ENCODE data around the gene MTMR4.

The MTMR4 gene

GRCh38 chr17:58468944-58469343, 45.5 kb downstream of the MTMR4 start:
- TF ChIP-seq GLIS3 (CRISPR knock-in tag; IDR thresholded peaks at IDR 0.05) (no peak), PATZ1 (CRISPR knock-in tag; IDR thresholded peaks at IDR 0.05; ENCODE audit: borderline replicate concordance) (no peak), ISL1 (CRISPR knock-in tag; IDR thresholded peaks at IDR 0.05) (no peak), PPARA (CRISPR knock-in tag; IDR thresholded peaks at IDR 0.05; ENCODE audit: borderline replicate concordance) (no peak), TOX (CRISPR knock-in tag; IDR thresholded peaks at IDR 0.05; ENCODE audit: borderline replicate concordance) (no peak), CREB5 (CRISPR knock-in tag; IDR thresholded peaks at IDR 0.05; ENCODE audit: low read depth) (no peak)
- ATAC-seq: no peak

DNA sequence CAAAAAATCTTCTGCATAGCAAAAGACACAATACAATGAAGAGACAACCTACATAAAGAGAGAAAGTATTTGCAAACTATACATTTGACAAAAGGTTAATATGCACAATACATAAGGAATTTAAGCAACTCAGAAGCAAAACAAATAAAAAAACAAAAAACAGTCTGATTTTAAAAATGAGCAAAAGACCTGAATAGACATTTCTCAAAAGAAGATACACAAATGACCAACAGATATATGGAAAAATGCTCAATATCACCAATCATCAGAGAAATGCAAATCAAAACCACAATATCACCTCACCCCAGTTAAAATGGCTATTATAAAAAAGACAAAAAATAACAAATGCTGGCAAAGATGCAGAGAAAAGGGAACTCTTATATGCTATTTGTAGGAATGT, 58.9 kb downstream of the MTMR4 start:
- no peak for TF ChIP-seq ZNF70 (CRISPR knock-in tag; IDR thresholded peaks at IDR 0.05)
- TF ChIP-seq CSRNP3 (CRISPR knock-in tag; IDR thresholded peaks at IDR 0.05): no peak
- no peak for TF ChIP-seq OSR1 (CRISPR knock-in tag; IDR thresholded peaks at IDR 0.05)
- no peak for TF ChIP-seq ZC3H10 (CRISPR knock-in tag; IDR thresholded peaks at IDR 0.05)
- ATAC-seq: no peak

DNA sequence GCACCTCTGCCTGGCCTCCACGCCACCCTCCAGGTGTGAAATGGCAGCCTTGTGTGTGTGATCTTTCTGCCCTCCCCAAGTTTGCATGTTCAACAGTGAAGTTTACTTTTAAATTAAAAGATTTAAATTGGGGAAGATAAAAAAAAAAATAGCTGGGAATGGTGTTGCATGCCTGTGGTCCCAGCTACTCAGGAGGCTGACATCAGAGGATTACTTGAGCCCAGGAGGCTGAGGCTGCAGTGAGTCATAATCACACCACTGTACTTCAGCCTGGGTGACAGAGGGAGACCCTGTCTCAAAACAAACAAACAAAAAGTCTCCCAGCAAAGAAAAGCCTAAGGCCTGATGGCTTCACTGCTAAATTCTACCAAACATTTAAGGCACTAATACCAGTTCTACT, 61.7 kb downstream of the MTMR4 start:
- ATAC-seq: no peak
- TF ChIP-seq RARB (CRISPR knock-in tag; IDR thresholded peaks at IDR 0.05) (no peak), CSDC2 (CRISPR knock-in tag; IDR thresholded peaks at IDR 0.05) (no peak), TCF4 (CRISPR knock-in tag; IDR thresholded peaks at IDR 0.05; ENCODE audit: borderline replicate concordance) (no peak), PPARA (CRISPR knock-in tag; IDR thresholded peaks at IDR 0.05; ENCODE audit: borderline replicate concordance) (no peak), ZFP3 (CRISPR knock-in tag; IDR thresholded peaks at IDR 0.05) (no peak), ZFP30 (CRISPR knock-in tag; IDR thresholded peaks at IDR 0.05) (no peak), ZNF565 (CRISPR knock-in tag; conservative IDR thresholded peaks at IDR 0.05; ENCODE audit: low read depth) (no peak), OSR1 (CRISPR knock-in tag; IDR thresholded peaks at IDR 0.05) (no peak), ESRRG (CRISPR knock-in tag; IDR thresholded peaks at IDR 0.05) (no peak), ZNF70 (CRISPR knock-in tag; IDR thresholded peaks at IDR 0.05) (no peak), PATZ1 (CRISPR knock-in tag; IDR thresholded peaks at IDR 0.05; ENCODE audit: borderline replicate concordance) (no peak), ZNF8 (CRISPR knock-in tag; IDR thresholded peaks at IDR 0.05) (no peak)
- TF ChIP-seq, protein P1, sequence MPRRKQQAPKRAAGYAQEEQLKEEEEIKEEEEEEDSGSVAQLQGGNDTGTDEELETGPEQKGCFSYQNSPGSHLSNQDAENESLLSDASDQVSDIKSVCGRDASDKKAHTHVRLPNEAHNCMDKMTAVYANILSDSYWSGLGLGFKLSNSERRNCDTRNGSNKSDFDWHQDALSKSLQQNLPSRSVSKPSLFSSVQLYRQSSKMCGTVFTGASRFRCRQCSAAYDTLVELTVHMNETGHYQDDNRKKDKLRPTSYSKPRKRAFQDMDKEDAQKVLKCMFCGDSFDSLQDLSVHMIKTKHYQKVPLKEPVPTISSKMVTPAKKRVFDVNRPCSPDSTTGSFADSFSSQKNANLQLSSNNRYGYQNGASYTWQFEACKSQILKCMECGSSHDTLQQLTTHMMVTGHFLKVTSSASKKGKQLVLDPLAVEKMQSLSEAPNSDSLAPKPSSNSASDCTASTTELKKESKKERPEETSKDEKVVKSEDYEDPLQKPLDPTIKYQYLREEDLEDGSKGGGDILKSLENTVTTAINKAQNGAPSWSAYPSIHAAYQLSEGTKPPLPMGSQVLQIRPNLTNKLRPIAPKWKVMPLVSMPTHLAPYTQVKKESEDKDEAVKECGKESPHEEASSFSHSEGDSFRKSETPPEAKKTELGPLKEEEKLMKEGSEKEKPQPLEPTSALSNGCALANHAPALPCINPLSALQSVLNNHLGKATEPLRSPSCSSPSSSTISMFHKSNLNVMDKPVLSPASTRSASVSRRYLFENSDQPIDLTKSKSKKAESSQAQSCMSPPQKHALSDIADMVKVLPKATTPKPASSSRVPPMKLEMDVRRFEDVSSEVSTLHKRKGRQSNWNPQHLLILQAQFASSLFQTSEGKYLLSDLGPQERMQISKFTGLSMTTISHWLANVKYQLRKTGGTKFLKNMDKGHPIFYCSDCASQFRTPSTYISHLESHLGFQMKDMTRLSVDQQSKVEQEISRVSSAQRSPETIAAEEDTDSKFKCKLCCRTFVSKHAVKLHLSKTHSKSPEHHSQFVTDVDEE (CRISPR knock-in tag; IDR thresholded peaks at IDR 0.05): no peak
